ENCODE measurements around the gene EIF4ENIF1. TPM values are rescaled to one million over a fixed set of nuclear protein-coding genes. Genes with fewer than 3 reads are reported as not detected.
A peak's percentile ranks its signal among the peaks of the same experiment; 100 is the strongest.
"Not testable (repeated sequence)": the region's sequence is repeated elsewhere in the genome, so short reads cannot be mapped to it uniquely, and the experiment has no call there.

The EIF4ENIF1 gene
- total RNA-seq, 2 donors from 2014 or later: 10.6 to 20.6 TPM

DNA sequence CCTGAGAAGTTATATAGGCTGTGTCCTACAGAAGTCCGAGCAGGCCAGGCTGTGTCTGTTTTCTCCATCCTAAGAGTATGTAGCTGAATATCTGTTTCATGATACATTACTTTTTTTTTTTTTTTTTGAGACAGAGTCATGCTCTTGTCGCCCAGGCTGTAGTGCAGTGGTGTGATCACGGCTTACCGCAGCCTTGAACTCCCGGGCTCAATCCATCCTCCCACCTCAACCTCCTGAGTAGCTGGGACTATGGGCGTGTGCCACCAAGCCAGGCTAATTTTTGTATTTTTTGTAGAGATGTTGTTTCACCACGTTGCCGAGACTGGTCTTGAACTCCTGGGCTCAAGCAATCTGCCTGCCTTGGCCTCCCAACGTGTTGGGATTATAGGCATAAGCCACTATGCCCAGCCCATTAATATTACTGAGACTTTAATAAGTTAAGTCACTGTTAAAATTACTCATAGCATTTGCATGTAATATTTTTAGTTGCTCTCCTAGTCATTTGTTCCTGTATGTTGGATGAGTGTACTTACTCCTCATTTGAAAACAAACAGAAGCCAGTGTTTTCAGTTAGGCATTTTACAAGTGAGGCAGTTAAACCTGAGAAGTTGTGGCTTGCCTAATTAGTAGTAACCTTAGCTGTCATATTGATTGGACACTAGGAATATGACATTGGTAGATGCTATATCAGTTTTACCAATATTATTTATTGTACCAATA is 64.2 kb downstream of the EIF4ENIF1 start:
- Histone ChIP-seq H3K9me3 (no peaks in the 10 kb centered on the region), H3K4me1 (ENCODE audit: control insufficient read depth in 1 of 2, low read depth in 2 of 2) (no peaks in the 10 kb centered on the region), H3K36me3 (peaks cover 75% of the 10 kb centered on the region), H3K27ac (no peak overlapping the region), H3K4me3 (no peak overlapping the region), H3K27me3 (replicated peaks; ENCODE audit: insufficient read depth) (no peaks in the 10 kb centered on the region)
- no peak for TF ChIP-seq CTCF (IDR thresholded peaks at IDR 0.05)
- ATAC-seq (ENCODE audit: insufficient number of reproducible peaks, low FRiP score, low read depth) (no peak), DNase-seq (ENCODE audit: low spot score) (no peak)

- not testable (repeated sequence) for DNase-seq (ENCODE audit: low spot score); H3K4me3 ChIP-seq; ATAC-seq (ENCODE audit: insufficient number of reproducible peaks, low FRiP score, low read depth); H3K27ac ChIP-seq; H3K27me3 ChIP-seq (replicated peaks; ENCODE audit: insufficient read depth); H3K9me3 ChIP-seq
- Histone ChIP-seq H3K36me3 (peaks cover 23% of the 10 kb centered on the region), H3K4me1 (ENCODE audit: control insufficient read depth in 1 of 2, low read depth in 2 of 2) (peaks cover 11 to 17% of the 10 kb centered on the region in 2 donors)
These were observed 87.3 kb downstream of the EIF4ENIF1 start for GRCh38 chr22:31402350-31402749.

DNA sequence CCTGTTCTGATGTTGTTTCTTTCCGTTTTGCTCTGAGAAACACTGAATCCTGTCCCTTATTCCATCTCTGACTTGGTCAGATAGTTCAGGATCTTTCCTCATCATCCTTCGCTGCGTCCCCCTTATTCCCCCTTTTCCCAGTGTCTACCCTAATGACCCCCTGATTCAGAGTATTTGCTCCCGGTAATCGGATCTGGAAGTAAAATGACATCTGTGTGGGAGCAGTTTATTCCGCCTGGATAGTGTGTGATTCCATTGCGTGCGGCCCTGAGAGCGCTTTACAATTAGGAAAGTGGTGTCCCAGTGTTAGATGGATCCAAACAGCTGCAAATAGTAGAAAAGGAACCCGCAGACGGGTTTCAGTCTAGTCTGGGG is 89.6 kb downstream of the EIF4ENIF1 start:
- no peak for DNase-seq (ENCODE audit: low spot score)
- H3K4me3 ChIP-seq: peak overlapping the region; percentile 91
- peaks cover 11 to 17% of the 10 kb centered on the region in 2 donors for H3K4me1 ChIP-seq (ENCODE audit: control insufficient read depth in 1 of 2, low read depth in 2 of 2)
- no peak for TF ChIP-seq CTCF (IDR thresholded peaks at IDR 0.05)
- no peak for ATAC-seq (ENCODE audit: insufficient number of reproducible peaks, low FRiP score, low read depth)
- no peaks in the 10 kb centered on the region for H3K9me3 ChIP-seq
- H3K36me3 ChIP-seq: peaks cover 8% of the 10 kb centered on the region
- no peaks in the 10 kb centered on the region for H3K27me3 ChIP-seq (replicated peaks; ENCODE audit: insufficient read depth)
- peak overlapping the region; percentile 78 to 79 for H3K27ac ChIP-seq

DNA sequence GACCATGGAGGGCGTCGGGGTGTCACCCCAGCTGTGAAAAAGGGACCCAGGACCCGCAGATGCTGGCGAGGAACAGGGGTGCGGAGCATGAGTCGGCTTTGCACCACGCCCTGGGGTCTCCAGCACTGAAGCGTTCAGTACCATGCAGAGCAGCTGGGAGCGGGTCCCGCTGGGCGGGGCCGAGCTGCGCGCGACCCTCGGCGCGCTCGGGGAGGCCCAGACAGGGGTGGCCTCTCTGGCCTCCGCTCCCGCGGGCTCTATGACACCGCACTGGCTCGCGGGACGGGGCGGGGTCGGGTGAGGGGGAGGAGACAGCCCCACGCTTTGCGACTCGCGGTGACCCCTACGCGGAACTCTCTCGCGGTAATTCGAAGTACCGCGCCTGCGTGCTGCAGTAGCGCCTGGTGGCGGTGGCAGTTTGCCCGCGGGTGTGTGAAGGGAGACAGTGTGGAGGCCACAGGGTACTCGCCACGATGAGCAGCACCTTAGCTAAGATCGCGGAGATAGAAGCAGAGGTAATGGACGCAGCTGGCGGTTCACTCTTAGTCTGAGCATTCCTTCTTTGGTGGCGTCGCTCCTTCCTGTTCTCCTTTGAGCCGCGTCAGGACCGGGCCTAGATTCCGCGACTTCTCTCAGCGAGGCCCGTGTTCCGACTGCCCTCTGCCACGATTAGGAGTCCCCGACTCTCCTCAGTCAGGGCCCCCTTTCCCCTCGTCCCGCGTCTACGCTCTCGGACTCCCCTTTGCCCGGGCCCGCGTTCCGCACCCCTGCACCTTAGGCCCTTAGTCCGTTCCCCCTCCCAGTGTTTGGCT is 90.2 kb downstream of the EIF4ENIF1 start, which contains the start of gene DRG1:
Gene DRG1 (plus strand): TSS at position 394 of the 812 bp plus-strand sequence. CDS start 80 bp downstream, at position 474.
- no peak for TF ChIP-seq CTCF (IDR thresholded peaks at IDR 0.05)
- peaks cover 5% of the 10 kb centered on the region for H3K36me3 ChIP-seq
- H3K27me3 ChIP-seq (replicated peaks; ENCODE audit: insufficient read depth): no peaks in the 10 kb centered on the region
- DNase-seq (ENCODE audit: low spot score) (peak; percentile 88), ATAC-seq (ENCODE audit: insufficient number of reproducible peaks, low FRiP score, low read depth) (peak; percentile 89)
- H3K27ac ChIP-seq: peak within 1 kb of the TSS; percentile 78 to 79
- H3K9me3 ChIP-seq: no peaks in the 10 kb centered on the region
- H3K4me1 ChIP-seq (ENCODE audit: control insufficient read depth in 1 of 2, low read depth in 2 of 2): peaks cover 11 to 17% of the 10 kb centered on the region in 2 donors
- peak within 1 kb of the TSS; percentile 91 for H3K4me3 ChIP-seq

- Histone ChIP-seq H3K27ac (no peak overlapping the region), H3K4me1 (ENCODE audit: control insufficient read depth in 1 of 2, low read depth in 2 of 2) (peaks cover 11 to 17% of the 10 kb centered on the region in 2 donors), H3K4me3 (no peak overlapping the region), H3K27me3 (replicated peaks; ENCODE audit: insufficient read depth) (no peaks in the 10 kb centered on the region), H3K9me3 (no peaks in the 10 kb centered on the region), H3K36me3 (no peaks in the 10 kb centered on the region)
- TF ChIP-seq CTCF (IDR thresholded peaks at IDR 0.05): no peak
- ATAC-seq (ENCODE audit: insufficient number of reproducible peaks, low FRiP score, low read depth) (no peak), DNase-seq (ENCODE audit: low spot score) (no peak)
These were observed 91.4 kb downstream of the EIF4ENIF1 start for GRCh38 chr22:31398231-31398630.
